ENCODE data around the gene UPK2. TPM values are rescaled to one million over a fixed set of nuclear protein-coding genes. Genes with fewer than 3 reads are reported as not detected.

Gene UPK2
- total RNA-seq, 1 donor from 2014 or later: 0.22 TPM

DNA sequence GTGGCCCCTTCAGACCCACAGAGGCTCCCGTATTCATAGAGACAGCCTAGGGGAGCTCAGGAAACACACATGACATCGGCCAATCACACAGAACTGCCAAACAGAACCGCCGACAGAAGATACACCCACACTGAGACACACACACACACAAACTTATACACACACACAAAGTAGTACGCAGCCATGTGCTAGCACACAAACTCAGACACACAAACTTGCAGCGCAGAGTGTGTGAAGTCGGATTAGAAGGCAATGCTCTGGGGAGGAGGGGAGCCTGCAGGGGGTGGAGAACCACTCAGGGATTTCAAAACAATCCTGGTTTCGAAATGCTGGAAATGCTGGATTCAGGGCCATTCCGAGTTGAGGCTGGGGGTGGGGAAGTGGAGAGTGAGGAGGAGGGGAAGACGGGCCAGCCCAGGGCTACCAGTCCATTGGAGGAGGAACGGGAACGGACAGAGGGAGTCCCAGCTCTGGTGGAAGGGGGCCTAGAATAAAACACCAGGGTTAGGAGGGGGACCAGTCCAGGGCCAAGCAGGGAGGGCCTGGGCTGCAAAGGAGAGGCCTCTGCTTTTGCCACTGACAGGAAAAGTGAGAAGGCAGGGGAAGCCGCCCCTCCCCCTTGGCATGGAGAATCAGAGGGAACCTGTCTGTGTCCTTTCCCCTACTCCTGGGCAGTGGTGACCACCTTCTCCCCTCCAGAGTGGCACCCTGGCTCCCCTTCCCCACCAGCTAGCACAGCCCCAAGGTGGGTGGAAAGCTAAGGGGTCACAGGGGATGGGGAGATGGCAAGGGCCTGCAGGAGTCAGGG lies 34.8 kb upstream of the UPK2 start:
- peaks cover 69% of the 10 kb centered on the region for H3K4me1 Mint-ChIP-seq (ENCODE audit: low read depth)
- H3K4me3 Mint-ChIP-seq (ENCODE audit: unreplicated experiment): peak overlapping the region; percentile 98
- no peaks in the 10 kb centered on the region for H3K9me3 Mint-ChIP-seq (ENCODE audit: low read depth)
- TF ChIP-seq CTCF (IDR thresholded peaks at IDR 0.05): no peak
- H3K27ac Mint-ChIP-seq (ENCODE audit: unreplicated experiment): peak overlapping the region; percentile 97
- no peak for DNase-seq (ENCODE audit: low spot score)
- H3K36me3 Mint-ChIP-seq (ENCODE audit: low read depth): peaks cover 3% of the 10 kb centered on the region
- no peaks in the 10 kb centered on the region for H3K27me3 Mint-ChIP-seq (ENCODE audit: low read depth)

DNA sequence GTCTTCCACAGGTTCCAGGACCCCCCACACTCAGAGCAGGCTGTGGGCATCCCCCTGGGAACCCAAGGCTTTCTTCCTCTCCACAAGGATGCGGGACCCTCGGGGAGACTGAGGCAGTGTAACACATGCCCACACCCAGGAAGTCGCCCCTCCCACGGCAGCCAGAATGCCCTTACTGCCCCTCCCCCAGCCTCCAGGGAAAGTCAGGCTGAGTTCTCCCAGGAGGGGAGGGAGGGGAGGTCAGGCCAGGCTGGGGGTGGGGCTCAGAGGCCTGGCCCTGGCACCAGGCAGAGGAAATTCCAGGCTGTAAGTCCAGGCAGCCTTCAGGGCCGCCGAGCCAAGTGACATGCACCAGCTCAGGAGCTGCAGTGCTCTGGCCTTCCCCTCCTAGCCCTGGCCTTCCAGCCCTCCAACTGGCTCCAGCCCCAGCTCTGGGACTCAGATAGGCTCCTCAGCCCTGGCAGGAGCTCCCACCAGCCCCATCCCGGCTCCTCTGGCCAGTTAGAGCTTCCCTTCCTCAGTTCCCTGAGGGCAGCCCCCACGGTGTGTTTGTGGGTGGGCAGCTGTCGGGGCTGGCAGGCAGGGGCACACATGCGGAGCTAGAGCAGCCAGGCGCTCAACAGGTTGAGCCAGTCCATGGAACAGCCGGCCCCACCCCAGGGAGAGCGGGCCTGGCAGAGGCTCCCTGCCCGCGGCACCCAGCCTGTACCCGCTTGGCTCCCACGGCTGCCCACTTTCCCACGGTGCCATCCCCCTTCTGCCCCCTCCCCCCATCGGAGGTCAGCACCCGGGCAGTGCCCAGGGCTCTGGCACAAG lies 34.0 kb upstream of the UPK2 start:
- Mint-ChIP-seq H3K27me3 (ENCODE audit: low read depth) (no peaks in the 10 kb centered on the region), H3K4me3 (ENCODE audit: unreplicated experiment) (peak overlapping the region; percentile 98), H3K9me3 (ENCODE audit: low read depth) (no peaks in the 10 kb centered on the region), H3K27ac (ENCODE audit: unreplicated experiment) (peak overlapping the region; percentile 97), H3K4me1 (ENCODE audit: low read depth) (peaks cover 66% of the 10 kb centered on the region), H3K36me3 (ENCODE audit: low read depth) (peaks cover 3% of the 10 kb centered on the region)
- DNase-seq (ENCODE audit: low spot score): no peak
- no peak for TF ChIP-seq CTCF (IDR thresholded peaks at IDR 0.05)

GRCh38 chr11:118922745-118923627 lies 33.1 kb upstream of the UPK2 start:
- DNase-seq (ENCODE audit: low spot score): no peak
- Mint-ChIP-seq H3K9me3 (ENCODE audit: low read depth) (no peaks in the 10 kb centered on the region), H3K4me3 (ENCODE audit: unreplicated experiment) (peak overlapping the region; percentile 98), H3K27ac (ENCODE audit: unreplicated experiment) (peak overlapping the region; percentile 97), H3K27me3 (ENCODE audit: low read depth) (no peaks in the 10 kb centered on the region), H3K4me1 (ENCODE audit: low read depth) (peaks cover 66% of the 10 kb centered on the region), H3K36me3 (ENCODE audit: low read depth) (peaks cover 3% of the 10 kb centered on the region)
- TF ChIP-seq CTCF (IDR thresholded peaks at IDR 0.05): no peak

GRCh38 chr11:118923721-118924587 lies 32.1 kb upstream of the UPK2 start:
- H3K9me3 Mint-ChIP-seq (ENCODE audit: low read depth): no peaks in the 10 kb centered on the region
- peak overlapping the region; percentile 97 for H3K27ac Mint-ChIP-seq (ENCODE audit: unreplicated experiment)
- peak overlapping the region; percentile 98 for H3K4me3 Mint-ChIP-seq (ENCODE audit: unreplicated experiment)
- DNase-seq (ENCODE audit: low spot score): no peak
- no peak for TF ChIP-seq CTCF (IDR thresholded peaks at IDR 0.05)
- peaks cover 3% of the 10 kb centered on the region for H3K36me3 Mint-ChIP-seq (ENCODE audit: low read depth)
- no peaks in the 10 kb centered on the region for H3K27me3 Mint-ChIP-seq (ENCODE audit: low read depth)
- H3K4me1 Mint-ChIP-seq (ENCODE audit: low read depth): peaks cover 62% of the 10 kb centered on the region
